ENCODE measurements around the gene SPIB. TPM values are rescaled to one million over a fixed set of nuclear protein-coding genes. Genes with fewer than 3 reads are reported as not detected.

SPIB gene
- total and polyA plus RNA-seq, 2 of the 4 experiments (the other 2 are of a cell fraction) = not detected

DNA sequence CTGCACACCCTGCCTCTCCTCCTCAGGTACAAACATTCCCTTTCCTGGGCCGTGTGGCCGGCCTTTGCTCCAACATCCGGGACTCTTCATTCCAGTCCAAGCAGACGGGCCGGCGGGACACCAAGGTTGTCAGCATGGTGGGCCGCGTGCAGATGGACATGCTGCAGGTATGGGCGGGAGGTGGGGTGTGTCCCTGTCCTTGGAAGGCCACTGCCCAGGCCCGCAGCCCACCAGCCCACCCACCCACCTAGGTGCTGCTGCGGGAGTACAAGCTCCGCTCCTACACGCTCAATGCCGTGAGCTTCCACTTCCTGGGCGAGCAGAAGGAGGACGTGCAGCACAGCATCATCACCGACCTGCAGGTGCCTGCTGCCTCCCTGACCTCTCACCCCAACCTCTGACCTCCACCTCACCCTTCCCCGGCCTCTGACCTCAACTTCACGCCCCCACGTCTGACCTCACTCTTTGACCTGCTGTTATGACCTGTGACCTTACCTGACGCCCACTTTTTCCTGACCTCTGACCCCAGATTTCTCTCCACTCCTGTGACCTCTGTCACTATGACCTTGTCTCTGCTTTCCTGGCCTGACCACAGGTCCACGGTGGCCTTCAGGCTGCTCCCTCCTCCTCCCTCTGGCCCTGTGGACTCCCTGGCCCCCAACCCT lies 12.4 kb upstream of the SPIB start:
- Histone ChIP-seq H2BK20ac (ENCODE audit: low read depth, low read length) (no peak overlapping the region), H2AK5ac (ENCODE audit: low read depth, low read length) (no peak overlapping the region), H3K9ac (ENCODE audit: low read depth, low read length) (no peak overlapping the region), H3K4me1 (ENCODE audit: control insufficient read depth, insufficient read depth, low read length) (no peaks in the 10 kb centered on the region), H4K8ac (ENCODE audit: low read depth in 2 of 2, low read length in 2 of 2) (no peak overlapping the region), H3K27ac (ENCODE audit: insufficient read depth, low read length) (no peak overlapping the region), H2AK9ac (replicated peaks; ENCODE audit: low read depth, low read length, poor library complexity) (no peak overlapping the region), H3K4me2 (ENCODE audit: low read depth, low read length) (no peak overlapping the region), H2BK15ac (ENCODE audit: low read depth, low read length) (no peak overlapping the region), H2BK5ac (ENCODE audit: low read depth, low read length, poor library complexity, severe bottlenecking) (no peak overlapping the region), H2AFZ (replicated peaks; ENCODE audit: low read length, poor library complexity) (no peak overlapping the region), H4K91ac (ENCODE audit: insufficient read depth, low read depth, low read length) (no peak overlapping the region), H4K20me1 (ENCODE audit: insufficient read depth, low read length) (no peaks in the 10 kb centered on the region), H3K9me3 (ENCODE audit: control insufficient read depth, insufficient read depth, low read length) (no peaks in the 10 kb centered on the region), H3K27me3 (ENCODE audit: control insufficient read depth, insufficient read depth, low read length) (no peaks in the 10 kb centered on the region), H3K79me1 (ENCODE audit: low read depth in 1 of 2, low read length in 2 of 2) (no peaks in the 10 kb centered on the region), H3K18ac (ENCODE audit: low read depth, low read length) (no peak overlapping the region), H3K36me3 (ENCODE audit: control insufficient read depth, insufficient read depth, low read length) (peaks cover 14% of the 10 kb centered on the region), H3K23ac (ENCODE audit: low read depth, low read length) (no peak overlapping the region), H3K4ac (ENCODE audit: low read depth, low read length) (no peak overlapping the region), H3K9me1 (ENCODE audit: insufficient read depth, low read length) (no peaks in the 10 kb centered on the region; the same call in 1 of the 2 replicates), H3K4me3 (ENCODE audit: insufficient read depth, low read depth, low read length) (no peak overlapping the region), H3K14ac (replicated peaks; ENCODE audit: low read depth, low read length) (no peak overlapping the region), H2BK120ac (ENCODE audit: low read depth, low read length) (no peak overlapping the region), H4K5ac (ENCODE audit: low read depth, low read length) (no peak overlapping the region), H3K56ac (ENCODE audit: extremely low read depth, insufficient read depth, low read length) (no peak overlapping the region)
- ChIA-PET POLR2A (ENCODE audit: unreplicated experiment) (no interaction called here), CTCF (no interaction called here)
- DNase-seq (no peak), ATAC-seq (ENCODE audit: low read depth) (no peak)
- intact Hi-C loops (cut with micrococcal nuclease) = no loop called here
- no peak for TF ChIP-seq SMC3 (IDR thresholded peaks at IDR 0.05; ENCODE audit: low read depth, low read length)
- TF ChIP-seq, protein P1, sequence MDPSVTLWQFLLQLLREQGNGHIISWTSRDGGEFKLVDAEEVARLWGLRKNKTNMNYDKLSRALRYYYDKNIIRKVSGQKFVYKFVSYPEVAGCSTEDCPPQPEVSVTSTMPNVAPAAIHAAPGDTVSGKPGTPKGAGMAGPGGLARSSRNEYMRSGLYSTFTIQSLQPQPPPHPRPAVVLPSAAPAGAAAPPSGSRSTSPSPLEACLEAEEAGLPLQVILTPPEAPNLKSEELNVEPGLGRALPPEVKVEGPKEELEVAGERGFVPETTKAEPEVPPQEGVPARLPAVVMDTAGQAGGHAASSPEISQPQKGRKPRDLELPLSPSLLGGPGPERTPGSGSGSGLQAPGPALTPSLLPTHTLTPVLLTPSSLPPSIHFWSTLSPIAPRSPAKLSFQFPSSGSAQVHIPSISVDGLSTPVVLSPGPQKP (IDR thresholded peaks at IDR 0.05; ENCODE audit: borderline replicate concordance, low read depth, low read length) = no peak
- TF ChIP-seq BHLHE40 (IDR thresholded peaks at IDR 0.05; ENCODE audit: low read depth, low read length) = no peak
- no peak for TF ChIP-seq MAFK (IDR thresholded peaks at IDR 0.05; ENCODE audit: low read depth, low read length)
- no peak for TF ChIP-seq RFX5 (IDR thresholded peaks at IDR 0.05; ENCODE audit: low read depth, low read length)
- no peak for TF ChIP-seq MAZ (IDR thresholded peaks at IDR 0.05; ENCODE audit: borderline replicate concordance, low read depth, low read length)
- TF ChIP-seq FOS (IDR thresholded peaks at IDR 0.05; ENCODE audit: low read depth, low read length) = no peak
- TF ChIP-seq CEBPB (IDR thresholded peaks at IDR 0.05; ENCODE audit: low read depth, low read length) = no peak
- TF ChIP-seq NFE2L2 (IDR thresholded peaks at IDR 0.05; ENCODE audit: low read depth, low read length) = no peak
- TF ChIP-seq, protein P2, sequence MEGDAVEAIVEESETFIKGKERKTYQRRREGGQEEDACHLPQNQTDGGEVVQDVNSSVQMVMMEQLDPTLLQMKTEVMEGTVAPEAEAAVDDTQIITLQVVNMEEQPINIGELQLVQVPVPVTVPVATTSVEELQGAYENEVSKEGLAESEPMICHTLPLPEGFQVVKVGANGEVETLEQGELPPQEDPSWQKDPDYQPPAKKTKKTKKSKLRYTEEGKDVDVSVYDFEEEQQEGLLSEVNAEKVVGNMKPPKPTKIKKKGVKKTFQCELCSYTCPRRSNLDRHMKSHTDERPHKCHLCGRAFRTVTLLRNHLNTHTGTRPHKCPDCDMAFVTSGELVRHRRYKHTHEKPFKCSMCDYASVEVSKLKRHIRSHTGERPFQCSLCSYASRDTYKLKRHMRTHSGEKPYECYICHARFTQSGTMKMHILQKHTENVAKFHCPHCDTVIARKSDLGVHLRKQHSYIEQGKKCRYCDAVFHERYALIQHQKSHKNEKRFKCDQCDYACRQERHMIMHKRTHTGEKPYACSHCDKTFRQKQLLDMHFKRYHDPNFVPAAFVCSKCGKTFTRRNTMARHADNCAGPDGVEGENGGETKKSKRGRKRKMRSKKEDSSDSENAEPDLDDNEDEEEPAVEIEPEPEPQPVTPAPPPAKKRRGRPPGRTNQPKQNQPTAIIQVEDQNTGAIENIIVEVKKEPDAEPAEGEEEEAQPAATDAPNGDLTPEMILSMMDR (conservative IDR thresholded peaks at IDR 0.05; ENCODE audit: low read depth, low read length) = no peak
- TF ChIP-seq, protein P3, sequence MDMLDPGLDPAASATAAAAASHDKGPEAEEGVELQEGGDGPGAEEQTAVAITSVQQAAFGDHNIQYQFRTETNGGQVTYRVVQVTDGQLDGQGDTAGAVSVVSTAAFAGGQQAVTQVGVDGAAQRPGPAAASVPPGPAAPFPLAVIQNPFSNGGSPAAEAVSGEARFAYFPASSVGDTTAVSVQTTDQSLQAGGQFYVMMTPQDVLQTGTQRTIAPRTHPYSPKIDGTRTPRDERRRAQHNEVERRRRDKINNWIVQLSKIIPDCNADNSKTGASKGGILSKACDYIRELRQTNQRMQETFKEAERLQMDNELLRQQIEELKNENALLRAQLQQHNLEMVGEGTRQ (IDR thresholded peaks at IDR 0.05; ENCODE audit: low read depth, low read length) = no peak
- no peak for TF ChIP-seq CHD1 (IDR thresholded peaks at IDR 0.05; ENCODE audit: low read depth, low read length)
- no peak for TF ChIP-seq RAD21 (IDR thresholded peaks at IDR 0.05; ENCODE audit: low read length)
- 85% methylated on average over 8 of the region's 22 CpGs; no CpG with 5 or more reads in 1 of the 2 experiments for WGBS, 2 experiments (ENCODE audit: extremely low coverage in 2 of 2, insufficient read length in 1 of 2)
- in situ Hi-C loops (cut with MboI; ENCODE audit: low sequenced_read_pairs) = no loop called here
- dilution Hi-C loops (cut with HindIII; ENCODE audit: low sequenced_read_pairs, unreplicated experiment) = no loop called here
- no TSS peak for BruUV-seq (replicated peaks)
